GM12878 (cell line): Measurements from ENCODE around the gene SPATS2L.

Experiments
- CBX3 ChIP-seq: fragments of 200-600 bp; sonication (generic); IDR thresholded peaks from 2 replicates; pipeline ENCODE4 v1.6.1; 2016; ENCODE audit warnings: low read depth, borderline replicate concordance
- CTCF ChIP-seq, 3 experiments: IDR thresholded peaks in 2 of 3; conservative IDR thresholded peaks in 1 of 3; 2 replicates each; pipeline ENCODE4 v1.5.1; 2011; ENCODE audit warnings: low read depth in 3 of 3, low read length in 3 of 3, mild to moderate bottlenecking in 3 of 3, control low read depth in 2 of 3, moderate library complexity in 2 of 3, inconsistent platforms in 1 of 3, mixed read lengths in 1 of 3; ENCODE audit not compliant: control insufficient read depth in 2 of 3, insufficient read depth in 1 of 3; ENCODE audit errors: extremely low read depth in 1 of 3
- EZH2 ChIP-seq: IDR thresholded peaks from 2 replicates; pipeline ENCODE4 v1.6.1; 2012; ENCODE audit warnings: low read depth, mild to moderate bottlenecking, control low read depth, inconsistent platforms, low read length, borderline replicate concordance; ENCODE audit not compliant: control insufficient read depth
- POLR2A ChIP-seq: IDR thresholded peaks from 2 replicates; pipeline ENCODE4 v1.6.1; 2011; ENCODE audit warnings: low read depth, mild to moderate bottlenecking, low read length
- RAD21 ChIP-seq: IDR thresholded peaks from 2 replicates; pipeline ENCODE4 v1.6.1; 2011; ENCODE audit warnings: mild to moderate bottlenecking, low read depth, low read length, moderate library complexity; ENCODE audit not compliant: insufficient read depth
- SIN3A ChIP-seq: IDR thresholded peaks from 2 replicates; pipeline ENCODE4 v1.6.1; 2012; ENCODE audit warnings: low read depth, low read length, improper control_type of control experiment
- SIX5 ChIP-seq: IDR thresholded peaks from 2 replicates; pipeline ENCODE4 v1.6.1; 2011; ENCODE audit warnings: mild to moderate bottlenecking, low read depth, low read length, moderate library complexity; ENCODE audit not compliant: severe bottlenecking
- STAT1 ChIP-seq: fragments of 450-650 bp; conservative IDR thresholded peaks from 2 replicates; pipeline ENCODE4 v1.6.1; 2014; ENCODE audit warnings: antibody characterized with exemption, mild to moderate bottlenecking

DNA sequence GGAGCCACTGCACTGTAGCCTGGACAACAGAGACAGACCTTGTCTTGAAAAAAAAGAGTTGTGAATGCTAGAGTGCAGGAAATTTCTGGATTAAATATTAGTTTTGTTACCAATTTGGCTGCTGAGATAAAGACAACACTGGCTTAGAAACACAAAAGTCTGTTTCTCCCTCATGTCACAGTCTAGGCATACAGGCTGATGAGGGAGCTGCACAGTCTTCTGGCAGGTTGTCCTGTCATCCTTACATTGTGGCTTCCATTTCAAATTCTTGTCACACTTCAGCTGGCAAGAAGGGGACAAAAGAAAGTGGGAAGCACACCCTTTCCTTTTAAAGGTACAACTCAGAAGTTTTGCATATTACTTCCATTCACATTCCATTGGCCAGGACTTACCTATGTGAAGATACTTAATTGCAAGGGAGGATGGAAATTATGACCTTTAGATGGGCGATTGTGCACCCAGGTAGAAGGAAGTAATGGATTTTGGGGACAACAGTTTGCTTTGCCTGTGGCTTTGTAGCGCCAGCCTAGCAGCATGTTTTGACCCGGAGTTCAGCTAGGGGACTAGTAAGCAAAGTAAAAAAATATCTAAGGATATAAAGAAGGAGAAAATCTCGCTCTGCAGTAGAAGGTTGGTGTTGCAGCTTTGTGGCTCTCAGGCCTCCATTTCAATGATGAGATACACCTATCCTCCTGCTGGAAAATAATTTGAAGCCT lies 55.9 kb downstream of the SPATS2L start:
- TF ChIP-seq RAD21 (no peak), SIX5 (no peak), EZH2 (no peak), SIN3A (no peak), STAT1 (no peak), CTCF (IDR thresholded peaks at IDR 0.05 in 2 of 3, conservative IDR thresholded peaks at IDR 0.05 in 1 of 3; ENCODE audit: control insufficient read depth in 2 of 3, extremely low read depth in 1 of 3, insufficient read depth in 1 of 3, low read depth in 3 of 3, low read length in 3 of 3) (no peak), POLR2A (no peak), CBX3 (no peak)
